GM12878 (cell line): Measurements from ENCODE around the gene OR9Q1. TPM values are rescaled to one million over a fixed set of nuclear protein-coding genes. Genes with fewer than 3 reads are reported as not detected.

Experiments
- ATAC-seq: fragments of 200-7000 bp; cut with Tn5 transposase; 3 replicates; pipeline ENCODE4 v1.9.1; 2020; ENCODE audit warnings: mild to moderate bottlenecking, moderate library complexity
- BruUV-seq: library from RNA; stranded (reverse); fragments of 400-500 nt; replicated peaks from 2 replicates; lab custom pipeline; 2021; lab: Mats Ljungman, UMichigan
- CTCF ChIA-PET: fragments of 300-600 bp; sonication (Branson Sonifier 250); formaldehyde crosslinking; extraction: SDS; loops from one replicate; lab custom pipeline; 2021; ENCODE audit warnings: inconsistent platforms; lab: Yijun Ruan, JAX
- POLR2A ChIA-PET: fragments of 350-600 bp; formaldehyde crosslinking; extraction: SDS; loops from one replicate; lab custom pipeline; 2021; ENCODE audit warnings: inconsistent platforms; lab: Charles Lee
- RAD21 ChIA-PET: fragments of 300-600 bp; sonication (Branson Sonifier 250); formaldehyde crosslinking; loops from one replicate; lab custom pipeline; 2023; ENCODE audit warnings: antibody characterized with exemption; ENCODE audit not compliant: unreplicated experiment; lab: Charles Lee
- SMC1A ChIA-PET: fragments of 300-600 bp; sonication (Branson Sonifier 250); formaldehyde crosslinking; loops from one replicate; lab custom pipeline; 2023; ENCODE audit not compliant: unreplicated experiment, uncharacterized antibody; lab: Charles Lee
- DNase-seq: peaks from one replicate; pipeline ENCODE4 v3.0.0-alpha.2; 2011; ENCODE audit warnings: low read depth, low spot score
- FAIRE-seq: peaks from 3 replicates; lab custom pipeline; 2011; peaks lifted over from hg19 to GRCh38; lab: Jason Lieb, UNC
- H2AFZ ChIP-seq: 2 replicates; pipeline ENCODE4 v1.6.0; 2011; ENCODE audit warnings: low read depth, low read length, control low read depth; ENCODE audit not compliant: control insufficient read depth
- H3K27ac ChIP-seq: 2 replicates; pipeline ENCODE4 v1.5.1; 2011; ENCODE audit warnings: control low read depth; ENCODE audit not compliant: control insufficient read depth, insufficient read depth
- H3K27me3 ChIP-seq, 2 experiments: replicated peaks in 1 of 2; 2 replicates each; pipeline versions ENCODE4 v1.6.0 to v1.6.1; 2011; ENCODE audit warnings: low read length in 1 of 2; ENCODE audit not compliant: control insufficient read depth in 2 of 2, insufficient read depth in 2 of 2
- H3K36me3 ChIP-seq, 2 experiments: 2 replicates each; pipeline ENCODE4 v1.5.1; 2011; ENCODE audit warnings: low read length in 1 of 2; ENCODE audit not compliant: control insufficient read depth in 2 of 2, insufficient read depth in 2 of 2
- H3K4me1 ChIP-seq: 2 replicates; pipeline ENCODE4 v1.6.1; 2011; ENCODE audit warnings: mild to moderate bottlenecking, low read length, moderate library complexity, mixed read lengths; ENCODE audit not compliant: control insufficient read depth, insufficient read depth
- H3K4me2 ChIP-seq: 2 replicates; pipeline ENCODE4 v1.6.0; 2011; ENCODE audit warnings: control low read depth; ENCODE audit not compliant: control insufficient read depth, insufficient read depth
- H3K4me3 ChIP-seq: fragments of 200-600 bp; sonication (generic); 2 replicates; pipeline ENCODE4 v1.5.1; 2016
- H3K79me2 ChIP-seq: 2 replicates; pipeline ENCODE4 v1.6.0; 2011; ENCODE audit warnings: low read length; ENCODE audit not compliant: control insufficient read depth, insufficient read depth
- H3K9ac ChIP-seq: 2 replicates; pipeline ENCODE4 v1.8.0; 2011; ENCODE audit warnings: low read length, control low read depth, mixed read lengths; ENCODE audit not compliant: control insufficient read depth, insufficient read depth
- H3K9me3 ChIP-seq: replicated peaks from 3 replicates; pipeline ENCODE4 v1.5.1; 2011; ENCODE audit warnings: mild to moderate bottlenecking, low read length; ENCODE audit not compliant: control insufficient read depth, insufficient read depth
- H4K20me1 ChIP-seq: 2 replicates; pipeline ENCODE4 v1.6.0; 2011; ENCODE audit not compliant: control insufficient read depth, insufficient read depth
- BRCA1 ChIP-seq: IDR thresholded peaks from 2 replicates; pipeline ENCODE4 v1.6.1; 2011; ENCODE audit warnings: low read depth, low read length, improper control_type of control experiment
- ETV6 ChIP-seq, 2 experiments: fragments of 450-650 bp in 1 of 2; IDR thresholded peaks in 1 of 2; conservative IDR thresholded peaks in 1 of 2; 2 replicates each; pipeline ENCODE4 v1.6.1; 2014; ENCODE audit warnings: antibody characterized with exemption in 1 of 2, borderline replicate concordance in 1 of 2, low read depth in 1 of 2, mild to moderate bottlenecking in 1 of 2, moderate library complexity in 1 of 2
- GABPA ChIP-seq: IDR thresholded peaks from 2 replicates; pipeline ENCODE4 v1.6.1; 2014; ENCODE audit warnings: antibody characterized with exemption, low read depth, mild to moderate bottlenecking, inconsistent platforms
- GATAD2B ChIP-seq: fragments of 450-650 bp; conservative IDR thresholded peaks from 2 replicates; pipeline ENCODE4 v1.6.1; 2017; ENCODE audit warnings: low read depth, mild to moderate bottlenecking, moderate library complexity
- RELA ChIP-seq: fragments of 450-650 bp; IDR thresholded peaks from 2 replicates; pipeline ENCODE4 v1.8.0; 2014; ENCODE audit warnings: borderline replicate concordance; ENCODE audit not compliant: partially characterized antibody
- in situ Hi-C: fragments of 300-500 bp; cut with MboI; formaldehyde crosslinking; loops from 9 replicates; pipeline ENCODE4 v1.14.3; 2018; ENCODE audit warnings: mixed read lengths
- intact Hi-C: fragments of 100-400 bp; cut with micrococcal nuclease; formaldehyde crosslinking; loops from one replicate; pipeline ENCODE4 v1.14.2; 2022; ENCODE audit not compliant: unreplicated experiment
- polyA plus RNA-seq, 11 experiments: library from polyadenylated mRNA; depleted of rRNA in 4 of 11; unstranded in 6 of 11; stranded (reverse) in 5 of 11; fragments of >200 nt; fragmentation: Nextera tagmentation in 4 of 11; fragmentation: Illumina TruSeq in 1 of 11; extraction: Ambion mirVana in 4 of 11; extraction: Trizol in 1 of 11; gene quantifications; 1 replicate in 1 of 11; 2 replicates in 10 of 11; pipeline versions ENCODE4 v1.2.1 to v1.2.3, GENCODE V29; 2011 to 2016; ENCODE audit warnings: inconsistent platforms in 2 of 11, missing spikeins in 2 of 11, low read depth in 1 of 11
- total RNA-seq, 4 experiments: library from RNA; depleted of rRNA in 3 of 4; stranded (reverse); fragments of >200 nt in 3 of 4; fragmentation: Illumina TruSeq in 1 of 4; extraction: Trizol in 1 of 4; gene quantifications; 2 replicates each; pipeline versions ENCODE4 v1.2.1 to v1.2.3, GENCODE V29; 2013 to 2021
- TF ChIP-seq, protein P1 (sequence below): fragments of 450-650 bp; IDR thresholded peaks from 2 replicates; pipeline ENCODE4 v1.6.1; 2016; ENCODE audit warnings: mild to moderate bottlenecking, moderate library complexity, borderline replicate concordance

Gene OR9Q1
- total and polyA plus RNA-seq, 10 of the 15 experiments (the other 5 are each of a cell fraction or from before 2014, with no cell fraction given), result not detected

DNA sequence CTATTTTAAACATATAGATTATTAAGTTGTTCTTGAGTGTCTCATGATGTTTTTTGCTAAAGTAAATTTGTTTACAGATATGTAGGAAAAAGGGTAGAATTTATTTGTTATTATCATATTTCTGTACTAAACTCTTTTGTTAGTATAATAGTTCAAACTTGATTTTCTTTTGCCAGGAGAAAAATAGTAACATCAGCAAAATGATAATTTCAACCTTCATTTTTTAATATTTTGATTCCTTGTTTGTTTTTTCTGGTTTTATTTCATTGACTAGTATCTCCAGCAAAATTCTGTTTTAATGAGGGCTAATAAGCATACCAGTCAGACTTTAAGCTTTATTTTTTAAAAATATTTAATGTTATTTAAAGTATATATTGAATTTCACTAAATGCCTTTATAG lies 192.8 kb downstream of the OR9Q1 start:
- Histone ChIP-seq H3K9ac (no peak overlapping the region), H3K27me3 (no peaks in the 10 kb centered on the region), H3K79me2 (no peaks in the 10 kb centered on the region), H3K4me1 (no peaks in the 10 kb centered on the region), H2AFZ (no peak overlapping the region), H3K4me2 (no peak overlapping the region), H3K36me3 (no peaks in the 10 kb centered on the region), H3K27ac (no peak overlapping the region), H4K20me1 (no peaks in the 10 kb centered on the region), H3K4me3 (no peak overlapping the region), H3K9me3 (no peaks in the 10 kb centered on the region)
- TF ChIP-seq BRCA1 (no peak), GATAD2B (no peak), ETV6 (conservative IDR thresholded peaks at IDR 0.05 in 1 of 2, IDR thresholded peaks at IDR 0.05 in 1 of 2; ENCODE audit: borderline replicate concordance in 1 of 2, low read depth in 1 of 2) (no peak), GABPA (no peak), RELA (no peak)
- TF ChIP-seq, protein P1, sequence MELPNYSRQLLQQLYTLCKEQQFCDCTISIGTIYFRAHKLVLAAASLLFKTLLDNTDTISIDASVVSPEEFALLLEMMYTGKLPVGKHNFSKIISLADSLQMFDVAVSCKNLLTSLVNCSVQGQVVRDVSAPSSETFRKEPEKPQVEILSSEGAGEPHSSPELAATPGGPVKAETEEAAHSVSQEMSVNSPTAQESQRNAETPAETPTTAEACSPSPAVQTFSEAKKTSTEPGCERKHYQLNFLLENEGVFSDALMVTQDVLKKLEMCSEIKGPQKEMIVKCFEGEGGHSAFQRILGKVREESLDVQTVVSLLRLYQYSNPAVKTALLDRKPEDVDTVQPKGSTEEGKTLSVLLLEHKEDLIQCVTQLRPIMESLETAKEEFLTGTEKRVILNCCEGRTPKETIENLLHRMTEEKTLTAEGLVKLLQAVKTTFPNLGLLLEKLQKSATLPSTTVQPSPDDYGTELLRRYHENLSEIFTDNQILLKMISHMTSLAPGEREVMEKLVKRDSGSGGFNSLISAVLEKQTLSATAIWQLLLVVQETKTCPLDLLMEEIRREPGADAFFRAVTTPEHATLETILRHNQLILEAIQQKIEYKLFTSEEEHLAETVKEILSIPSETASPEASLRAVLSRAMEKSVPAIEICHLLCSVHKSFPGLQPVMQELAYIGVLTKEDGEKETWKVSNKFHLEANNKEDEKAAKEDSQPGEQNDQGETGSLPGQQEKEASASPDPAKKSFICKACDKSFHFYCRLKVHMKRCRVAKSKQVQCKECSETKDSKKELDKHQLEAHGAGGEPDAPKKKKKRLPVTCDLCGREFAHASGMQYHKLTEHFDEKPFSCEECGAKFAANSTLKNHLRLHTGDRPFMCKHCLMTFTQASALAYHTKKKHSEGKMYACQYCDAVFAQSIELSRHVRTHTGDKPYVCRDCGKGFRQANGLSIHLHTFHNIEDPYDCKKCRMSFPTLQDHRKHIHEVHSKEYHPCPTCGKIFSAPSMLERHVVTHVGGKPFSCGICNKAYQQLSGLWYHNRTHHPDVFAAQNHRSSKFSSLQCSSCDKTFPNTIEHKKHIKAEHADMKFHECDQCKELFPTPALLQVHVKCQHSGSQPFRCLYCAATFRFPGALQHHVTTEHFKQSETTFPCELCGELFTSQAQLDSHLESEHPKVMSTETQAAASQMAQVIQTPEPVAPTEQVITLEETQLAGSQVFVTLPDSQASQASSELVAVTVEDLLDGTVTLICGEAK, result no peak
- ChIA-PET SMC1A (no interaction called here), RAD21 (no interaction called here), POLR2A (no interaction called here), CTCF (interaction anchor here (0.7 kb wide), 1 partner anchor 36 kb away, joined by 3 read pairs; no protein-coding TSS in a partner anchor)
- no TSS peak for BruUV-seq
- DNase-seq, result no peak
- no peak for ATAC-seq
- FAIRE-seq, result no peak
- in situ Hi-C loops (no loop called here), intact Hi-C loops (no loop called here)
